Lung (tissue), 12 donors: ENCODE data around the gene ATP6AP2. TPM values are rescaled to one million over a fixed set of nuclear protein-coding genes. Genes with fewer than 3 reads are reported as not detected.
A peak's percentile ranks its signal among the peaks of the same experiment; 100 is the strongest.

Source experiments
- ATAC-seq: fragments of 200-7000 bp; cut with Tn5 transposase; one replicate; pipeline ENCODE4 v1.9.1; 2020; ENCODE audit warnings: moderate number of reproducible peaks; ENCODE audit not compliant: insufficient read depth, low FRiP score
- DNase-seq, 3 donors: peaks; one replicate each; pipeline ENCODE4 v3.0.0-alpha.2; 2013 to 2017
- H3K27ac ChIP-seq, 2 donors: one replicate each; pipeline ENCODE4 v1.5.1; 2013; ENCODE audit warnings: mild to moderate bottlenecking in 2 of 2, moderate library complexity in 2 of 2, control low read depth in 1 of 2, inconsistent platforms in 1 of 2, low read depth in 1 of 2, low read length in 1 of 2
- H3K27me3 ChIP-seq, 3 donors: one replicate each; pipeline ENCODE4 v1.5.1; 2013; ENCODE audit warnings: low read length in 2 of 3; ENCODE audit not compliant: control insufficient read depth in 3 of 3, insufficient read depth in 3 of 3
- H3K36me3 ChIP-seq, 4 donors: one replicate each; pipeline ENCODE4 v1.5.1; 2013; ENCODE audit warnings: low read length in 4 of 4, mild to moderate bottlenecking in 1 of 4, moderate library complexity in 1 of 4; ENCODE audit not compliant: control insufficient read depth in 4 of 4, insufficient read depth in 4 of 4
- H3K4me1 ChIP-seq, 5 donors: one replicate each; pipeline ENCODE4 v1.5.1; 2013; ENCODE audit warnings: low read length in 5 of 5, mild to moderate bottlenecking in 2 of 5, moderate library complexity in 1 of 5; ENCODE audit not compliant: control insufficient read depth in 5 of 5, insufficient read depth in 5 of 5
- H3K4me3 ChIP-seq: one replicate; pipeline ENCODE4 v1.5.1; 2013; ENCODE audit warnings: mild to moderate bottlenecking, control low read depth, moderate library complexity
- H3K9ac ChIP-seq, 2 donors: one replicate each; pipeline ENCODE4 v1.5.1; 2013; ENCODE audit warnings: low read length in 2 of 2, control low read depth in 1 of 2; ENCODE audit not compliant: insufficient read depth in 1 of 2
- H3K9me3 ChIP-seq, 4 donors: one replicate each; pipeline ENCODE4 v1.5.1; 2013; ENCODE audit warnings: low read length in 3 of 4, mild to moderate bottlenecking in 1 of 4, moderate library complexity in 1 of 4; ENCODE audit not compliant: control insufficient read depth in 4 of 4, insufficient read depth in 3 of 4
- CTCF ChIP-seq: IDR thresholded peaks from 2 replicates; pipeline ENCODE4 v1.5.1; 2012; ENCODE audit warnings: mild to moderate bottlenecking; ENCODE audit errors: control extremely low read depth, extremely low read depth
- WGBS, 2 donors: extraction: QIAGEN DNeasy Blood & Tissue Kit; methylation state at CpG; one replicate each; pipeline ENCODE4 v1.1.7; 2013; 5-methylcytosine and 5-hydroxymethylcytosine counted together
- polyA plus RNA-seq, 2 donors: library from polyadenylated mRNA; stranded (reverse); fragments of 200-250 nt; gene quantifications; one replicate each; pipeline ENCODE4 v1.2.1, GENCODE V29; 2013
- total RNA-seq, 2 donors: library from RNA; depleted of rRNA in 1 of 2; stranded (reverse); fragments of >200 nt in 1 of 2; gene quantifications; one replicate each; pipeline ENCODE4 v1.2.1, GENCODE V29; 2014 to 2021
- donor health status: control.
- donor health status: control.
- donor health status: Bipolar disorder and iron deficiency.
- donor health status: healthy.
- donor health status: DM: yes; HTN: yes; CAD: no.

Gene ATP6AP2
- total and polyA plus RNA-seq, 4 donors = 65.9 to 113 (median 106) TPM

- H3K27me3 ChIP-seq = peaks cover 4 to 19% (median 9%) of the 10 kb centered on the region in 3 donors
- WGBS, 2 donors = 38 to 67% methylated on average over 7 of the region's 7 CpGs
- no peak overlapping the region for H3K4me3 ChIP-seq
- no peak for TF ChIP-seq CTCF
- DNase-seq = no peak
- ATAC-seq = no peak
- H3K9ac ChIP-seq = no peak overlapping the region
- peaks cover 0 to 6% (median 5%) of the 10 kb centered on the region in 5 donors for H3K4me1 ChIP-seq
- H3K36me3 ChIP-seq = no peaks in the 10 kb centered on the region
- H3K27ac ChIP-seq = no peak overlapping the region
- H3K9me3 ChIP-seq = peaks cover 0 to 7% (median 0%) of the 10 kb centered on the region in 4 donors
Observed at GRCh38 chrX:40578039-40578695, 2.6 kb upstream of the ATP6AP2 start.

GRCh38 chrX:40579141-40579540 lies 1.6 kb upstream of the ATP6AP2 start:
- ATAC-seq (no peak), DNase-seq (no peak)
- Histone ChIP-seq H3K27ac (no peak overlapping the region), H3K4me3 (no peak overlapping the region), H3K9me3 (peaks cover 0 to 7% (median 0%) of the 10 kb centered on the region in 4 donors), H3K4me1 (peaks cover 0 to 6% (median 6%) of the 10 kb centered on the region in 5 donors), H3K27me3 (peaks cover 4 to 26% (median 6%) of the 10 kb centered on the region in 3 donors), H3K36me3 (no peaks in the 10 kb centered on the region), H3K9ac (no peak overlapping the region)
- WGBS, 2 donors = 35 to 61% methylated on average over 3 of the region's 3 CpGs
- no peak for TF ChIP-seq CTCF

- no peak for TF ChIP-seq CTCF
- Histone ChIP-seq H3K9ac (peak overlapping the region; percentile 63 to 74), H3K27ac (peak overlapping the region; percentile 84 to 87), H3K4me1 (peaks cover 0 to 6% (median 6%) of the 10 kb centered on the region in 5 donors), H3K36me3 (no peaks in the 10 kb centered on the region), H3K9me3 (peaks cover 0 to 7% (median 0%) of the 10 kb centered on the region in 4 donors), H3K27me3 (peaks cover 4 to 26% (median 6%) of the 10 kb centered on the region in 3 donors), H3K4me3 (peak overlapping the region; percentile 44)
- peak; percentile 43 for ATAC-seq
- 15 to 32% methylated on average over 12 of the region's 12 CpGs for WGBS, 2 donors
- no peak for DNase-seq
Observed at GRCh38 chrX:40579900-40580536, 752 bp upstream of the ATP6AP2 start.
